K562 (cell line): ENCODE measurements around the gene SNAPC2. TPM values are rescaled to one million over a fixed set of nuclear protein-coding genes. Genes with fewer than 3 reads are reported as not detected.

Source experiments
- polyA plus RNA-seq, 8 experiments: library from polyadenylated mRNA; depleted of rRNA in 4 of 8; stranded (reverse) in 5 of 8; unstranded in 3 of 8; fragments of >200 nt; fragmentation: Nextera tagmentation in 2 of 8; fragmentation: Illumina TruSeq in 1 of 8; extraction: Ambion mirVana in 2 of 8; extraction: Trizol in 1 of 8; gene quantifications; 2 replicates each; pipeline versions ENCODE4 v1.2.1 to v1.2.3, GENCODE V29; 2011 to 2014; ENCODE audit warnings: inconsistent platforms in 1 of 8, missing spikeins in 1 of 8
- total RNA-seq, 7 experiments: library from RNA; depleted of rRNA in 6 of 7; stranded (reverse); fragments of >200 nt in 6 of 7; fragmentation: Illumina TruSeq in 2 of 7; extraction: Trizol in 2 of 7; gene quantifications; 2 replicates each; pipeline versions ENCODE4 v1.2.1 to v1.2.3, GENCODE V29; 2011 to 2021; ENCODE audit warnings: low replicate concordance in 1 of 7
- TF ChIP-seq, protein P1 (sequence below): IDR thresholded peaks from 2 replicates; pipeline ENCODE4 v1.6.1; 2011; ENCODE audit warnings: borderline replicate concordance, low read depth, mild to moderate bottlenecking, moderate library complexity, low read length; ENCODE audit not compliant: insufficient read depth, poor library complexity, severe bottlenecking
- TF ChIP-seq, protein P2 (sequence below): sonication (generic); formaldehyde crosslinking; IDR thresholded peaks from 2 replicates; pipeline ENCODE4 v1.8.0; 2022; ENCODE audit warnings: mild to moderate bottlenecking, missing genetic modification reagents

The SNAPC2 gene
- total and polyA plus RNA-seq, 9 of the 15 experiments (the other 6 are each of a cell fraction or from before 2014, with no cell fraction given): 0.59 to 45.1 (median 15.3) TPM

DNA sequence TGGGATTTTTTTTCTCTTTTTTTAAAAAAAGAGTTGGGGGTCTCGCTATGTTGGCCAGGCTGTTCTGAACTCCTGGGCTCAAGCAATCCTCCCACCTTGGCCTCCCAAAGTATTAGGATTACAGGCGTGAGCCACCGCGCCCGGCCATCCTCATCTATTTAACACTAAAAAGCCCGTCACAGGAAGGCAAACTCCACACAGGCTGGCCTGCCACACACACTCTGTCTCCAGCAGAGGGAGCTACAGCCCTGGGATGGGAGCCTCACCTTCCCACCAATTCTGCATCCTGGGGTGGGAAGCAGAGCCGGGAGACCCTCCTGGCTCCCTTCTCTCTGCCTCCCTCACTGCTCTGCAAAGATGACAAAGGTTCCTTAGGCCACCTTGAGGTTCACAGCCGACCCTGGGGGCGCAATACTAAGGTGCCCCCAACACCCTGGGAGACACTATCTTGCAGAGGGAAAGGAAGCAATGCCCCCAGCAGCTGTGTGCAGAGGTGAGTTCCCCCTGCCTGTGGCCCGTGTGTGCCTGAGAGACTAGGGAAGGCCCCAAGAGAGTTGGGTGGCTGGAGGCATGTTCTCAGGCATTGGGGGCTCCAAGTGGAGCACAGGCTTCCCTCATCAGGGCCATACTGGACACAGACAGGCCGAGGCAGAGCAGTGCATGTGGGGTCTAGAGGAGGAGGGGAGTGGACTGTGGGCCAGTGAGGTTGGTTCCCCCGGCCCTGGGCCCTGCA is 50.7 kb downstream of the SNAPC2 start (continued):
- TF ChIP-seq, protein P1, sequence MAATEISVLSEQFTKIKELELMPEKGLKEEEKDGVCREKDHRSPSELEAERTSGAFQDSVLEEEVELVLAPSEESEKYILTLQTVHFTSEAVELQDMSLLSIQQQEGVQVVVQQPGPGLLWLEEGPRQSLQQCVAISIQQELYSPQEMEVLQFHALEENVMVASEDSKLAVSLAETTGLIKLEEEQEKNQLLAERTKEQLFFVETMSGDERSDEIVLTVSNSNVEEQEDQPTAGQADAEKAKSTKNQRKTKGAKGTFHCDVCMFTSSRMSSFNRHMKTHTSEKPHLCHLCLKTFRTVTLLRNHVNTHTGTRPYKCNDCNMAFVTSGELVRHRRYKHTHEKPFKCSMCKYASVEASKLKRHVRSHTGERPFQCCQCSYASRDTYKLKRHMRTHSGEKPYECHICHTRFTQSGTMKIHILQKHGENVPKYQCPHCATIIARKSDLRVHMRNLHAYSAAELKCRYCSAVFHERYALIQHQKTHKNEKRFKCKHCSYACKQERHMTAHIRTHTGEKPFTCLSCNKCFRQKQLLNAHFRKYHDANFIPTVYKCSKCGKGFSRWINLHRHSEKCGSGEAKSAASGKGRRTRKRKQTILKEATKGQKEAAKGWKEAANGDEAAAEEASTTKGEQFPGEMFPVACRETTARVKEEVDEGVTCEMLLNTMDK: peak; percentile 31
- TF ChIP-seq, protein P2, sequence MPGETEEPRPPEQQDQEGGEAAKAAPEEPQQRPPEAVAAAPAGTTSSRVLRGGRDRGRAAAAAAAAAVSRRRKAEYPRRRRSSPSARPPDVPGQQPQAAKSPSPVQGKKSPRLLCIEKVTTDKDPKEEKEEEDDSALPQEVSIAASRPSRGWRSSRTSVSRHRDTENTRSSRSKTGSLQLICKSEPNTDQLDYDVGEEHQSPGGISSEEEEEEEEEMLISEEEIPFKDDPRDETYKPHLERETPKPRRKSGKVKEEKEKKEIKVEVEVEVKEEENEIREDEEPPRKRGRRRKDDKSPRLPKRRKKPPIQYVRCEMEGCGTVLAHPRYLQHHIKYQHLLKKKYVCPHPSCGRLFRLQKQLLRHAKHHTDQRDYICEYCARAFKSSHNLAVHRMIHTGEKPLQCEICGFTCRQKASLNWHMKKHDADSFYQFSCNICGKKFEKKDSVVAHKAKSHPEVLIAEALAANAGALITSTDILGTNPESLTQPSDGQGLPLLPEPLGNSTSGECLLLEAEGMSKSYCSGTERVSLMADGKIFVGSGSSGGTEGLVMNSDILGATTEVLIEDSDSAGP (CRISPR knock-in tag): no peak
